K562 (cell line): ENCODE data around the gene RBL1. TPM values are rescaled to one million over a fixed set of nuclear protein-coding genes. Genes with fewer than 3 reads are reported as not detected.

Source experiments
- ATAC-seq: fragments of 200-7000 bp; cut with Tn5 transposase; 3 replicates; pipeline ENCODE4 v1.9.1; 2020; ENCODE audit warnings: moderate library complexity
- BruUV-seq: library from RNA; stranded (reverse); fragments of 400-500 nt; replicated peaks from 2 replicates; lab custom pipeline; 2021; lab: Mats Ljungman, UMichigan
- CTCF ChIA-PET: fragments of 300-600 bp; formaldehyde crosslinking; extraction: SDS; loops from one replicate; lab custom pipeline; 2021; ENCODE audit warnings: low intra/inter-chr PET ratio; lab: Yijun Ruan, JAX
- POLR2A ChIA-PET: fragments of 300-600, 350-650 bp; sonication (Branson Sonifier 250); formaldehyde crosslinking; extraction: SDS; loops from one replicate; lab custom pipeline; 2021; ENCODE audit warnings: antibody characterized with exemption, inconsistent platforms; lab: Yijun Ruan, JAX
- DNase-seq, 4 experiments: peaks; one replicate each; pipeline versions ENCODE4 v3.0.0 to v3.0.0-alpha.2; 2011 to 2018; ENCODE audit warnings: low spot score in 3 of 4, mixed read lengths in 3 of 4; ENCODE audit errors: extremely low read depth in 1 of 4
- FAIRE-seq: peaks from 2 replicates; lab custom pipeline; 2011; peaks lifted over from hg19 to GRCh38; lab: Jason Lieb, UNC
- H2AFZ ChIP-seq: 2 replicates; pipeline ENCODE4 v1.6.0; 2011; ENCODE audit warnings: low read depth, low read length, control low read depth, inconsistent platforms
- H3K27ac ChIP-seq: fragments of 200-600 bp; 3 replicates; pipeline ENCODE4 v1.8.0; 2011; ENCODE audit warnings: low read depth, mild to moderate bottlenecking, control low read depth, inconsistent platforms, low read length, moderate library complexity, mixed read lengths; ENCODE audit errors: extremely low read depth
- H3K27me3 ChIP-seq, 2 experiments: fragments of 300-600 bp in 1 of 2; 2 replicates in 1 of 2; 3 replicates in 1 of 2; pipeline versions ENCODE4 v1.6.0 to v1.8.0; 2011; ENCODE audit warnings: inconsistent platforms in 2 of 2, low read length in 2 of 2, mild to moderate bottlenecking in 1 of 2, mixed read lengths in 1 of 2, moderate library complexity in 1 of 2; ENCODE audit not compliant: control insufficient read depth in 2 of 2, insufficient read depth in 2 of 2
- H3K36me3 ChIP-seq: fragments of 300-600 bp; 3 replicates; pipeline ENCODE4 v1.8.0; 2011; ENCODE audit warnings: mild to moderate bottlenecking, low read length, inconsistent platforms; ENCODE audit not compliant: control insufficient read depth, insufficient read depth
- H3K4me1 ChIP-seq, 2 experiments: fragments of 200-600 bp in 1 of 2; replicated peaks in 1 of 2; 2 replicates in 1 of 2; 3 replicates in 1 of 2; pipeline versions ENCODE4 v1.5.1 to v1.8.0; 2011; ENCODE audit warnings: inconsistent platforms in 2 of 2, low read length in 2 of 2, mild to moderate bottlenecking in 1 of 2, mixed read lengths in 1 of 2, moderate library complexity in 1 of 2; ENCODE audit not compliant: control insufficient read depth in 2 of 2, insufficient read depth in 2 of 2
- H3K4me2 ChIP-seq: 2 replicates; pipeline ENCODE4 v1.6.1; 2011; ENCODE audit warnings: low read length, control low read depth, inconsistent platforms, mixed read lengths; ENCODE audit not compliant: insufficient read depth
- H3K4me3 ChIP-seq: fragments of 200-600 bp; sonication (generic), shearing (Covaris generic); 2 replicates; pipeline ENCODE4 v1.5.1; 2016; ENCODE audit warnings: control low read depth, inconsistent platforms
- H3K79me2 ChIP-seq: fragments of 200-600 bp; 3 replicates; pipeline ENCODE4 v1.8.0; 2011; ENCODE audit warnings: low read length, inconsistent platforms; ENCODE audit not compliant: control insufficient read depth, insufficient read depth
- H3K9ac ChIP-seq, 2 experiments: 2 replicates each; pipeline versions ENCODE4 v1.6.0 to v1.6.1; 2011; ENCODE audit warnings: low read depth in 2 of 2, low read length in 2 of 2, control low read depth in 1 of 2, inconsistent platforms in 1 of 2, mild to moderate bottlenecking in 1 of 2, mixed read lengths in 1 of 2; ENCODE audit not compliant: insufficient read depth in 1 of 2
- H3K9me1 ChIP-seq: one replicate; pipeline ENCODE4 v1.6.0; 2011; ENCODE audit warnings: inconsistent platforms, mild to moderate bottlenecking, low read length, moderate library complexity; ENCODE audit not compliant: control insufficient read depth, insufficient read depth
- H3K9me3 ChIP-seq: replicated peaks from 2 replicates; pipeline ENCODE4 v1.5.1; 2011; ENCODE audit warnings: low read depth, low read length, inconsistent platforms; ENCODE audit not compliant: control insufficient read depth, insufficient read depth
- H4K20me1 ChIP-seq: replicated peaks from 2 replicates; pipeline ENCODE4 v1.6.1; 2011; ENCODE audit warnings: low read length, inconsistent platforms, mixed read lengths; ENCODE audit not compliant: control insufficient read depth, insufficient read depth
- CHD2 ChIP-seq: IDR thresholded peaks from 2 replicates; pipeline ENCODE4 v1.6.1; 2011; ENCODE audit warnings: low read depth, low read length
- CREM ChIP-seq: IDR thresholded peaks from 2 replicates; pipeline ENCODE4 v1.6.1; 2014; ENCODE audit warnings: antibody characterized with exemption, low read depth
- FIP1L1 ChIP-seq: fragments of 200-400 bp; formaldehyde crosslinking; IDR thresholded peaks from 2 replicates; pipeline ENCODE4 v1.6.1; 2018; ENCODE audit warnings: mild to moderate bottlenecking, low read depth, low read length; ENCODE audit not compliant: poor library complexity, severe bottlenecking
- HDAC6 ChIP-seq: IDR thresholded peaks from 2 replicates; pipeline ENCODE4 v1.6.1; 2012; ENCODE audit warnings: low read depth, mild to moderate bottlenecking, control low read depth, inconsistent platforms, low read length, moderate library complexity
- HNRNPH1 ChIP-seq: fragments of 200-400 bp; formaldehyde crosslinking; optimal IDR thresholded peaks from 2 replicates; pipeline ENCODE3; 2017; ENCODE audit warnings: low read depth, mild to moderate bottlenecking, low read length, moderate library complexity
- JUN ChIP-seq, 2 experiments: sonication (generic) in 1 of 2; formaldehyde crosslinking in 1 of 2; IDR thresholded peaks; 2 replicates each; pipeline versions ENCODE4 v1.6.1 to v1.8.0; 2012 to 2022; ENCODE audit warnings: borderline replicate concordance in 2 of 2, mild to moderate bottlenecking in 2 of 2, improper control_type of control experiment in 1 of 2, low read depth in 1 of 2, low read length in 1 of 2, missing genetic modification reagents in 1 of 2
- POLR2AphosphoS2 ChIP-seq: IDR thresholded peaks from 2 replicates; pipeline ENCODE4 v1.6.1; 2012; ENCODE audit warnings: low read length, improper control_type of control experiment
- SAFB2 ChIP-seq: fragments of 200-400 bp; formaldehyde crosslinking; IDR thresholded peaks from 2 replicates; pipeline ENCODE4 v1.6.1; 2018; ENCODE audit warnings: borderline replicate concordance, low read length, low read depth, moderate library complexity; ENCODE audit not compliant: severe bottlenecking
- ZNF695 ChIP-seq: fragments of 450-650 bp; formaldehyde crosslinking; IDR thresholded peaks from 2 replicates; pipeline ENCODE4 v1.4.0; 2020; ENCODE audit warnings: mild to moderate bottlenecking, moderate library complexity
- ZNF76 ChIP-seq: fragments of 250-450 bp; sonication (Bioruptor Pico); IDR thresholded peaks from 2 replicates; pipeline ENCODE4 v1.4.0; 2020; ENCODE audit warnings: mild to moderate bottlenecking, moderate library complexity, borderline replicate concordance
- WGBS: fragments of 100-300 bp; shearing (Covaris generic); methylation state at CpG from one replicate; pipeline ENCODE4 v1.1.6; 2016; ENCODE audit warnings: low coverage, mixed read lengths; ENCODE audit not compliant: insufficient coverage; ENCODE audit errors: missing lambda C conversion rate; 5-methylcytosine and 5-hydroxymethylcytosine counted together
- in situ Hi-C: fragments of 300-500 bp; cut with MboI; formaldehyde crosslinking; loops from 4 replicates; pipeline ENCODE4 v1.15.0; 2018; ENCODE audit warnings: inconsistent platforms, mixed read lengths
- intact Hi-C: fragments of 100-400 bp; cut with micrococcal nuclease; formaldehyde crosslinking; loops from 2 replicates; pipeline ENCODE4 v1.14.2; 2022
- polyA plus RNA-seq, 8 experiments: library from polyadenylated mRNA; depleted of rRNA in 4 of 8; stranded (reverse) in 5 of 8; unstranded in 3 of 8; fragments of >200 nt; fragmentation: Nextera tagmentation in 2 of 8; fragmentation: Illumina TruSeq in 1 of 8; extraction: Ambion mirVana in 2 of 8; extraction: Trizol in 1 of 8; gene quantifications; 2 replicates each; pipeline versions ENCODE4 v1.2.1 to v1.2.3, GENCODE V29; 2011 to 2014; ENCODE audit warnings: inconsistent platforms in 1 of 8, missing spikeins in 1 of 8
- total RNA-seq, 7 experiments: library from RNA; depleted of rRNA in 6 of 7; stranded (reverse); fragments of >200 nt in 6 of 7; fragmentation: Illumina TruSeq in 2 of 7; extraction: Trizol in 2 of 7; gene quantifications; 2 replicates each; pipeline versions ENCODE4 v1.2.1 to v1.2.3, GENCODE V29; 2011 to 2021; ENCODE audit warnings: low replicate concordance in 1 of 7
- TF ChIP-seq, protein P1 (sequence below): fragments of 250-450 bp; sonication (Bioruptor Pico); IDR thresholded peaks from 2 replicates; pipeline ENCODE4 v1.8.0; 2022; ENCODE audit warnings: moderate library complexity, mild to moderate bottlenecking, inconsistent platforms
- TF ChIP-seq, protein P2 (sequence below): fragments of 250-450 bp; sonication (Bioruptor Pico); IDR thresholded peaks from 2 replicates; pipeline ENCODE4 v1.6.1; 2021; ENCODE audit warnings: mild to moderate bottlenecking
- TF ChIP-seq, protein P3 (sequence below): fragments of 250-450 bp; sonication (Bioruptor Pico); IDR thresholded peaks from 2 replicates; pipeline ENCODE4 v1.4.0; 2020; ENCODE audit warnings: mild to moderate bottlenecking

The RBL1 gene
- total and polyA plus RNA-seq, 9 of the 15 experiments (the other 6 are each of a cell fraction or from before 2014, with no cell fraction given) = 4.0 to 25.9 (median 15.6) TPM

DNA sequence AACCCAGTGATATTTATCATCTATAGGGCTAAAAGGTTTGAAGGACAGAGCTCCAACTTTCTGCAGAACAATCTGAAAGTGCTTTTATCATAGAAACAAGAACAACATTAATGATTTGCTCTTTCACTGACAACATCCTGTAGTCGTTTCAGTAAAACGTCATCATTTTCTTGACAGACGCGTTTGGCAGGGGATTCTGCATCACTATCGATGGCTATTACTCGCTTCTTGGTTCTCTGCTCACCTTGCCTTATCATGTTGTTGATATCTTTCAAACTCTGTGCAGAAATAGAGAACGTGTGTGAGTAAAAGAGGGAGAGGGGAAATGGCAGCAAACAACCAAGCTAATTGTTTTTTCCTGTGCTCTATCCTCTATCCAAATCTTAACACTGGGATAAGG lies 97.1 kb downstream of the RBL1 start:
- Histone ChIP-seq H3K4me3 (no peak overlapping the region), H3K79me2 (no peaks in the 10 kb centered on the region), H3K9me3 (peaks cover 5% of the 10 kb centered on the region; the same call in 1 of the 2 replicates), H3K36me3 (peaks cover 46% of the 10 kb centered on the region), H3K4me1 (no peaks in the 10 kb centered on the region), H4K20me1 (no peaks in the 10 kb centered on the region), H3K27ac (no peak overlapping the region), H3K4me2 (no peak overlapping the region), H3K9ac (no peak overlapping the region), H3K9me1 (no peaks in the 10 kb centered on the region), H3K27me3 (no peaks in the 10 kb centered on the region), H2AFZ (no peak overlapping the region)
- ATAC-seq (no peak), DNase-seq (no peak), FAIRE-seq (no peak)
- CTCF ChIA-PET = no interaction called here
- in situ Hi-C loops (no loop called here), intact Hi-C loops (no loop called here)
- TF ChIP-seq, protein P1, sequence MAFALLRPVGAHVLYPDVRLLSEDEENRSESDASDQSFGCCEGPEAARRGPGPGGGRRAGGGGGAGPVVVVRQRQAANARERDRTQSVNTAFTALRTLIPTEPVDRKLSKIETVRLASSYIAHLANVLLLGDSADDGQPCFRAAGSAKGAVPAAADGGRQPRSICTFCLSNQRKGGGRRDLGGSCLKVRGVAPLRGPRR (CRISPR knock-in tag) = no peak
- TF ChIP-seq CREM (no peak), ZNF695 (no peak), HNRNPH1 (no peak), HDAC6 (no peak), SAFB2 (no peak), ZNF76 (CRISPR knock-in tag) (no peak), FIP1L1 (no peak), POLR2AphosphoS2 (no peak), CHD2 (no peak), JUN (IDR thresholded peaks at IDR 0.05; ENCODE audit: borderline replicate concordance, low read depth, low read length) (no peak), JUN (CRISPR knock-in tag; IDR thresholded peaks at IDR 0.05; ENCODE audit: borderline replicate concordance) (no peak)
- TF ChIP-seq, protein P2, sequence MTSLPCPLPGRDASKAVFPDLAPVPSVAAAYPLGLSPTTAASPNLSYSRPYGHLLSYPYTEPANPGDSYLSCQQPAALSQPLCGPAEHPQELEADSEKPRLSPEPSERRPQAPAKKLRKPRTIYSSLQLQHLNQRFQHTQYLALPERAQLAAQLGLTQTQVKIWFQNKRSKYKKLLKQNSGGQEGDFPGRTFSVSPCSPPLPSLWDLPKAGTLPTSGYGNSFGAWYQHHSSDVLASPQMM (CRISPR knock-in tag) = no peak
- TF ChIP-seq, protein P3, sequence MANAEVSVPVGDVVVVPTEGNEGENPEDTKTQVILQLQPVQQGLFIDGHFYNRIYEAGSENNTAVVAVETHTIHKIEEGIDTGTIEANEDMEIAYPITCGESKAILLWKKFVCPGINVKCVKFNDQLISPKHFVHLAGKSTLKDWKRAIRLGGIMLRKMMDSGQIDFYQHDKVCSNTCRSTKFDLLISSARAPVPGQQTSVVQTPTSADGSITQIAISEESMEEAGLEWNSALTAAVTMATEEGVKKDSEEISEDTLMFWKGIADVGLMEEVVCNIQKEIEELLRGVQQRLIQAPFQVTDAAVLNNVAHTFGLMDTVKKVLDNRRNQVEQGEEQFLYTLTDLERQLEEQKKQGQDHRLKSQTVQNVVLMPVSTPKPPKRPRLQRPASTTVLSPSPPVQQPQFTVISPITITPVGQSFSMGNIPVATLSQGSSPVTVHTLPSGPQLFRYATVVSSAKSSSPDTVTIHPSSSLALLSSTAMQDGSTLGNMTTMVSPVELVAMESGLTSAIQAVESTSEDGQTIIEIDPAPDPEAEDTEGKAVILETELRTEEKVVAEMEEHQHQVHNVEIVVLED (CRISPR knock-in tag) = no peak
- WGBS = 91% methylated on average over 7 of the region's 7 CpGs
- no TSS peak for BruUV-seq
- POLR2A ChIA-PET = interaction anchor here (0.6 kb wide), 1 partner anchor 222 kb away, joined by 4 read pairs; no protein-coding TSS in a partner anchor
